ENCODE measurements around the gene UBE3A.

DNA sequence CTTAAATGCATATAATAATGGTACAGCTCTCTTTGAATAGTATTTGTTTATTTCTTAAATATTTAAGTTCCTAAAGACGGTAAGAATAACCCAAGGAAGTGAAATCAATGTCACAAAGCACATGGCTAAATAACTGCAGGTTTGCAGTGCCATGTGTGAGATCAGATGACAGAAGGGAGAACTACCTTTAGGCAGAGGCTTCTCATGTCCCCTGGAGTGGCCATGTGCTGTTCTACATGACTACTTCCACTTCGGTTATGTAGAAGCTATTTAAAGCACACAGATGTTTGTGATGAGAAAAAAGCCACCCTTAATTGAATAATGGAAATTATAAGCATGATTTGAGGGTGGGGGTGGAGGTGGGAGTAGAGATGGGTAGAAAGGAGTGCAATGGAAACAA, 109.1 kb downstream of the UBE3A start:
- TF ChIP-seq, protein P1, sequence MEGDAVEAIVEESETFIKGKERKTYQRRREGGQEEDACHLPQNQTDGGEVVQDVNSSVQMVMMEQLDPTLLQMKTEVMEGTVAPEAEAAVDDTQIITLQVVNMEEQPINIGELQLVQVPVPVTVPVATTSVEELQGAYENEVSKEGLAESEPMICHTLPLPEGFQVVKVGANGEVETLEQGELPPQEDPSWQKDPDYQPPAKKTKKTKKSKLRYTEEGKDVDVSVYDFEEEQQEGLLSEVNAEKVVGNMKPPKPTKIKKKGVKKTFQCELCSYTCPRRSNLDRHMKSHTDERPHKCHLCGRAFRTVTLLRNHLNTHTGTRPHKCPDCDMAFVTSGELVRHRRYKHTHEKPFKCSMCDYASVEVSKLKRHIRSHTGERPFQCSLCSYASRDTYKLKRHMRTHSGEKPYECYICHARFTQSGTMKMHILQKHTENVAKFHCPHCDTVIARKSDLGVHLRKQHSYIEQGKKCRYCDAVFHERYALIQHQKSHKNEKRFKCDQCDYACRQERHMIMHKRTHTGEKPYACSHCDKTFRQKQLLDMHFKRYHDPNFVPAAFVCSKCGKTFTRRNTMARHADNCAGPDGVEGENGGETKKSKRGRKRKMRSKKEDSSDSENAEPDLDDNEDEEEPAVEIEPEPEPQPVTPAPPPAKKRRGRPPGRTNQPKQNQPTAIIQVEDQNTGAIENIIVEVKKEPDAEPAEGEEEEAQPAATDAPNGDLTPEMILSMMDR (IDR thresholded peaks at IDR 0.05): no peak
- TF ChIP-seq POLR2A (IDR thresholded peaks at IDR 0.05): no peak
